GM19023 (cell line): ENCODE data around the gene LYZL1.
"Not testable (repeated sequence)": the region's sequence is repeated elsewhere in the genome, so short reads cannot be mapped to it uniquely, and the experiment has no call there.

ENCODE experiments used
- ATAC-seq: cut with Tn5 transposase; IDR thresholded peaks from one replicate; pipeline ENCODE4 v1.9.1; 2021; ENCODE audit warnings: mild to moderate bottlenecking, moderate library complexity; ENCODE audit not compliant: unreplicated experiment

The LYZL1 gene

GRCh38 chr10:29326886-29327745 lies 38.2 kb downstream of the LYZL1 start:
- ATAC-seq, result no peak

- ATAC-seq, result no peak
These were observed 38.9 kb downstream of the LYZL1 start for GRCh38 chr10:29327746-29328102.

- no peak for ATAC-seq
These were observed 40.1 kb downstream of the LYZL1 start for GRCh38 chr10:29328983-29329382.

- no peak for ATAC-seq
These were observed 40.5 kb downstream of the LYZL1 start for GRCh38 chr10:29329420-29329819.

GRCh38 chr10:29332061-29332760 lies 43.3 kb downstream of the LYZL1 start:
- ATAC-seq, result no peak

GRCh38 chr10:29332761-29333148 lies 43.9 kb downstream of the LYZL1 start:
- no peak for ATAC-seq

- ATAC-seq, result not testable (repeated sequence)
These were observed 48.7 kb downstream of the LYZL1 start for GRCh38 chr10:29337526-29337925.

GRCh38 chr10:29343607-29344038 lies 54.8 kb downstream of the LYZL1 start:
- no peak for ATAC-seq

GRCh38 chr10:29344073-29344820 lies 55.4 kb downstream of the LYZL1 start:
- no peak for ATAC-seq

GRCh38 chr10:29345144-29345909 lies 56.5 kb downstream of the LYZL1 start:
- no peak for ATAC-seq

- no peak for ATAC-seq
These were observed 57.0 kb downstream of the LYZL1 start for GRCh38 chr10:29345910-29346209.

- no peak for ATAC-seq
These were observed 57.6 kb downstream of the LYZL1 start for GRCh38 chr10:29346296-29347001.

GRCh38 chr10:29348836-29349235 lies 60.0 kb downstream of the LYZL1 start:
- no peak for ATAC-seq

GRCh38 chr10:29353305-29353704 lies 64.4 kb downstream of the LYZL1 start:
- no peak for ATAC-seq

GRCh38 chr10:29353887-29354561 lies 65.2 kb downstream of the LYZL1 start:
- ATAC-seq, result no peak

GRCh38 chr10:29355411-29355991 lies 66.6 kb downstream of the LYZL1 start:
- no peak for ATAC-seq

- no peak for ATAC-seq
These were observed 68.1 kb downstream of the LYZL1 start for GRCh38 chr10:29356931-29357330.

GRCh38 chr10:29358010-29358616 lies 69.2 kb downstream of the LYZL1 start:
- no peak for ATAC-seq
